ACC112 (cell line): Measurements from ENCODE around the gene PRDM16.

Experiments used
- H2AFZ ChIP-seq: fragments of 200-600 bp; sonication (generic); one replicate; pipeline ENCODE4 v1.6.0; 2017; ENCODE audit warnings: antibody characterized with exemption, low read length; ENCODE audit not compliant: unreplicated experiment
- H3K27ac ChIP-seq: fragments of 200-600 bp; sonication (generic); 2 replicates; pipeline ENCODE4 v1.5.1; 2014; ENCODE audit warnings: low read depth, mild to moderate bottlenecking, antibody characterized with exemption, low read length, moderate library complexity
- H3K27me3 ChIP-seq: fragments of 200-600 bp; sonication (generic); 2 replicates; pipeline ENCODE4 v1.6.1; 2014; ENCODE audit warnings: mild to moderate bottlenecking, antibody characterized with exemption, low read length, moderate library complexity, mixed read lengths; ENCODE audit not compliant: insufficient read depth
- H3K36me3 ChIP-seq: fragments of 200-600 bp; sonication (generic); 2 replicates; pipeline ENCODE4 v1.6.1; 2016; ENCODE audit warnings: mild to moderate bottlenecking, antibody characterized with exemption, low read length, moderate library complexity, mixed read lengths; ENCODE audit not compliant: insufficient read depth
- H3K4me1 ChIP-seq: fragments of 200-600 bp; sonication (generic); one replicate; pipeline ENCODE4 v1.6.1; 2016; ENCODE audit warnings: low read length, mixed read lengths; ENCODE audit not compliant: insufficient read depth, unreplicated experiment, control insufficient read depth
- H3K4me3 ChIP-seq: fragments of 200-600 bp; sonication (generic); 2 replicates; pipeline ENCODE4 v1.5.1; 2014; ENCODE audit warnings: mild to moderate bottlenecking, low read depth, low read length
- H3K79me2 ChIP-seq: fragments of 200-600 bp; sonication (generic); one replicate; pipeline ENCODE4 v1.6.0; 2016; ENCODE audit warnings: low read length; ENCODE audit not compliant: control insufficient read depth, unreplicated experiment, insufficient read depth

PRDM16 gene

DNA sequence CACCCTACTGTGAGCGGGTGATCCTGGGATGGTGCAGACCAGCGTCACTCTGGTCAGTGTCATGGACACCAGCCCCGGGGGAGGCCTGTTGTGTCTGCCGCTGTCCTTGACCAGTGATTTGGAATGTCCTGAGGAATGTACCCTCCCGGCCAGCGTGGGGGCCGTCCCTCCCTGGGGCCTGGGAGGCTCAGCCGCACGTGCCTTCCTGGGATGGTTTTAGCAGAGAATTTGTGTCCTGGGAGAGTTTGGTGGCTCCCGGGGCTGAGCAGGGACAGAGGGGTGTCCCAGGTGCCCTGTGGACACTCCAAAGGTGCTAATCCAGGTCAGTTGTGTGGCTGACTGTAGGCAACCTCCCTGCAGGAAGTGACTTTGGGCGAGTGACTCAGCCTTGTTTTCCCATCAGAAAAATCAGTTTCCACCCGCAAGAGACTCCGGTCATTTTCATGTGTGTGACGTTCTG is 391.7 kb downstream of the PRDM16 start:
- H3K4me3 ChIP-seq: no peak overlapping the region
- no peak overlapping the region for H2AFZ ChIP-seq
- no peak overlapping the region for H3K27ac ChIP-seq
- peaks cover 8% of the 10 kb centered on the region for H3K4me1 ChIP-seq
- H3K79me2 ChIP-seq: no peaks in the 10 kb centered on the region
- H3K27me3 ChIP-seq: no peaks in the 10 kb centered on the region
- H3K36me3 ChIP-seq: no peaks in the 10 kb centered on the region

DNA sequence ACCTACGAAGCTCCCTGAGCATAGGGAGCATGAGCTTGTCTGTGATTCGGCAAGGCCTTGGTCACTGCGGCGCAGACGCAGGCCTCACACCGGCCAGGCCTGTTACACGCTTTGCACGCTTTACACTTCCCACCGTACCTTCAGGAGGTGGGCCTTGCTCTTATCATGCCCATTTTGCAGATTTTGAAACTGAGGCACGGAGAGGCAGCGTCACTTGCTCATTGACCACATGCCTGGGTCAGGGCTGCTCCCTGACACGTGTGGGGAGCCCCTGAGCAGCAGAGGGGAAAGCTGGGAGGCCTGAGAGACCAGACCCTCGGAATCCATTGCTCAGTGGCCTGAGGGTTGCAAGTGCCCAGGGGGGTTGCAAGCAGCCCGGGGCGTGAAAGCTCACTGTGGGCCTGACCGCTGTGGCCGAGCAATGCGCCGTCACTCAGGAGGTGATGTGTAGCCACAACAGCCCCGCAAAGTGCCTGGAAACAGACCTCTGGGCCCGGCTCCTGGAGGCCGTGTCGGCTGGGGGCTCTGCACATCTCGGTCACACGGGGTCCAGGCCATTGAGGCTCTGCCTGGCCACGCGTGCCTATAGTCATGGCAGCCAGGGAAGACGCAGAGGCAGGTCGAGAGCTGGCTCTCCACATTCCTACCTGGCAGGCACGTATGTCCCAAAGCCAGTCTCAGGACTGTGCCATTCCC is 392.4 kb downstream of the PRDM16 start:
- Histone ChIP-seq H2AFZ (no peak overlapping the region), H3K4me3 (no peak overlapping the region), H3K4me1 (peaks cover 8% of the 10 kb centered on the region), H3K79me2 (no peaks in the 10 kb centered on the region), H3K27ac (no peak overlapping the region), H3K27me3 (no peaks in the 10 kb centered on the region), H3K36me3 (no peaks in the 10 kb centered on the region)

DNA sequence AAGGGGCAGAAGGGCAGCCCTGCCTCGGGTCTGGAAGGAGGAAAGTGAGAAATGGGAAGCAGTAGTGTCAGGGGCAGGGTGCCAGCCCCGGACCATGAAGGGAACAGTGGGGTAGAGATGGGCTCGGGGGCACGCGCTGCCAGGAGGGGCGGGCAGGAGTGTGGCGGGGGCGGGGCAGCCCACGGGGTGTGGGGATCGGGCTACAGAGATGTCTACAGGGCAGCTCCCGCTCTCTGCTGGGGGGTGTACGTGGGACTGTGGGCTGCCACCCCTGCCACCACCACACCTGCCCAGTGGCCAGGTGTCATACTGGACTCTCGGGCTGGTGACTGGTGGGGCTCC is 392.9 kb downstream of the PRDM16 start:
- H3K4me3 ChIP-seq: no peak overlapping the region
- H3K4me1 ChIP-seq: peaks cover 8% of the 10 kb centered on the region

DNA sequence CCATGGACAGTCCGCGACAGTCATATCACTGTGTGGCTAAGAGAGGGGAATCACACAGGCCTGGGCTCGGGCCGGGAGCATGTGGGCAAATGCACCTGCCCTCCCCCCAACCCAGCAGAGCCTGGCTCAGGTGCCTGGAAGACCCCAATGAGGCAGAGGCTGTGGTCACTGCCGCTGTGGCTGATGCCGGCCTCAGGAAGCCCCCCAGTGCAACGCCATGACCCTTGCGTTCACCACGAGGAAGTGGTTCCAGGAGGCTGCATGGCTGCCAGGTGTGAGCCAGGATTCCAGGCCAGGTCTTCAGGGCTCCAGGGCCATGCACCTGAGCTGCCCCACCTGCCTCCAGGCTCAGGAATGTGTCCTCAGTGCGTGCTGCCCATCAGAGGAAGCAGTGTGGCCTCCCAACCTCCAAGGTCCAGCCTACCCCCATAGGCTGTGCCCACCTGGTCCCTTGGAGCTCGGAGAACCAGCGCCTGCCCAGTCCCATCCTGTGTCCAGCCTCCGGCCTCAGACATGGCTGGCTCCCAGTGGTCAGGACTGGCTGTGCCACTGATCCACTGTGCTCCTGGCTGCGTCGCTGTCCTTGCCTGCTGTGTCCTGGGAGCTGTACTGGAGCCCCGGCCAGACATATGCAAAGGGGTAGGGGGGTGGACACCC is 393.5 kb downstream of the PRDM16 start:
- Histone ChIP-seq H3K4me3 (no peak overlapping the region), H3K36me3 (no peaks in the 10 kb centered on the region), H3K79me2 (no peaks in the 10 kb centered on the region), H3K27ac (no peak overlapping the region), H2AFZ (no peak overlapping the region), H3K4me1 (peaks cover 8% of the 10 kb centered on the region), H3K27me3 (no peaks in the 10 kb centered on the region)

More for the DNA sequence above, 392.9 kb downstream of the PRDM16 start:
- no peaks in the 10 kb centered on the region for H3K36me3 ChIP-seq
- no peak overlapping the region for H3K27ac ChIP-seq
- H3K79me2 ChIP-seq: no peaks in the 10 kb centered on the region
- no peak overlapping the region for H2AFZ ChIP-seq
- no peaks in the 10 kb centered on the region for H3K27me3 ChIP-seq

DNA sequence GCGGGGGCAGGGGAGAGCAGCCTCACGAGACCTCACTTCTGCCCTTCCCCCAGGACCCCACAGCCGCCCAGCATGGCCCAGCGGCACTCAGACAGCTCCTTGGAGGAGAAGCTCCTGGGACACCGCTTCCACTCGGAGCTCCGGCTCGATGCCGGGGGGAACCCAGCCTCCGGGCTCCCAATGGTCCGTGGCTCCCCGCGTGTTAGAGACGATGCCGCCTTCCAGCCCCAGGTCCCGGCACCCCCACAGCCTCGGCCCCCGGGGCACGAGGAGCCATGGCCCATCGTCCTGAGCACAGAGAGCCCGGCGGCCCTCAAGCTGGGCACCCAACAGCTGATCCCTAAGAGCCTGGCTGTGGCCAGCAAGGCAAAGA is 394.0 kb downstream of the PRDM16 start:
- Histone ChIP-seq H3K79me2 (no peaks in the 10 kb centered on the region), H2AFZ (no peak overlapping the region), H3K36me3 (no peaks in the 10 kb centered on the region), H3K27ac (no peak overlapping the region), H3K4me3 (no peak overlapping the region), H3K27me3 (no peaks in the 10 kb centered on the region), H3K4me1 (peaks cover 8% of the 10 kb centered on the region)

DNA sequence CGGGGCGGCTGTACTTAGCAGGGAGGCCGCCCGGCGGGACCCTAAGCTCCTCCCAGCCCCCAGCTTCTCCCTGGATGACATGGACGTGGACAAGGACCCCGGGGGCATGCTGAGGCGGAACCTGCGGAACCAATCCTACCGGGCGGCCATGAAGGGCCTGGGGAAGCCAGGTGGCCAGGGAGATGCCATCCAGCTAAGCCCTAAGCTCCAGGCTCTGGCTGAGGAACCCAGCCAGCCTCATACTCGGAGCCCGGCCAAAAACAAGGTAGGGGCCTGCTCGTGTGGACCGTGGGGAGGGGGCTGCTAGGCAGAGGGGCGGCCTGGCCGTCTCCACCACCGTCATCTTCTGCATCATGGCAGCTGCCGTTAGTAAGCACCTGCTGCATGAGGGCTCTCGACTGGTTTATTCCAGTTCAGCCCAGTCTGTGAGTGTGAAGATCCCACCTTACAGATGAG is 394.4 kb downstream of the PRDM16 start:
- Histone ChIP-seq H3K36me3 (no peaks in the 10 kb centered on the region), H3K27ac (no peak overlapping the region)

DNA sequence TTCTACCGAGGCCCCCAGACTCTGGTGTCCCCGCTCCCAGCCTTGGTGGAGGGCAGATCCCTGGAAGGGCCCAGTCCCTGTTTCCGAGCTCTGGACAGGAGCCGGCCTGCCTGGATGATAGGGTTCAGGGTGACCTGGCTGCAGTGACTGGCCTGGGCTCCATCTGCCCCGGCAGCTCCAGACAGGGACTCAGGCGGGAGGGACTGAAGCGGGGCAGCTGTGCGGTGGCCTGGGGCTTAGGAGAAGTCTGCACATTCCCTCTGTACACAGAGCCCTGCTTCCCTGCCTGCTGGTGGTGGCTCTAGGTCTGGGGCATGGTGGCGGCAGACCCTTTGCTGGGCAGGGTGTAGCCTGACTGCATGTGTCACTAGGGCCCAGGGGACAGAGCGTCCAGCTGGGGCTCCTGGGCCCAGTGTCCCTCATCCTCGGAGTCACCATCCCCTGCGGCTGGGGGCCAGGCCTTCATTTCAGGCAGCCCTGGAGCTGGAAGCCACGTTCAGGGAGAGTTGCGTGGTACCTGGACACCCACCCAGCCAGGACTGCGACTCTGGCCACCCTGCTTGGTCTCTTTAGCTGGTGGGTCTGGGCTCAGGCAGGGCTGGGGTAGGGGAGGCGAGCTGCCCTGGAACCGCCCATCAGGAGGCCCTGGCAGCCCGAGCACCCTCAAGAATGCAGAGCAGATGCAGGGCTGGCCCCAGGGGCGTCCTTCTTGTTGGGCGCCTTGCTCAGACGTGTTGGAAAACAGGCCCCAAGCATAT is 395.1 kb downstream of the PRDM16 start:
- Histone ChIP-seq H3K36me3 (no peaks in the 10 kb centered on the region), H3K79me2 (no peaks in the 10 kb centered on the region), H3K4me1 (peaks cover 8% of the 10 kb centered on the region), H3K27me3 (no peaks in the 10 kb centered on the region), H3K4me3 (no peak overlapping the region), H3K27ac (no peak overlapping the region), H2AFZ (no peak overlapping the region)

More for the DNA sequence above, 394.4 kb downstream of the PRDM16 start:
- H2AFZ ChIP-seq: no peak overlapping the region
- no peaks in the 10 kb centered on the region for H3K79me2 ChIP-seq
- H3K4me1 ChIP-seq: peaks cover 8% of the 10 kb centered on the region
- no peaks in the 10 kb centered on the region for H3K27me3 ChIP-seq
- no peak overlapping the region for H3K4me3 ChIP-seq

DNA sequence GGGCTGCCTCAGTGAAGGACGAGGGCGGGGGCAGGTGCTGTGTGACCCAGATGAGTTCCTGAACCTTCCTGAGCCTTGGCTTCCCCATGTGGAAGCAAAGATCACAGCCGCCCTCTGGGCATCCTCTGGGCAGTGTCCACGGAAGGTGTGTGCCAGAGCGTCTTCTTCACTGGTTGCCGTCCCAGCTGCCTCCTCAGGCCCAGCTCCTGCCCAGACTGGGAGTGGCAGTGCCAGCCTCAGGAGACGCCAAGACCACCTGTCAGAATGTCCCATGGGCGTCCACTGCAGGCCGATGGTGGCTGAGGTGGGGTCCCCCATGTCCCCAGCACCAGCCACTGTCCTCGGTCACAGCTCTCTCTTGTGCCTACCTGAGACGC is 395.6 kb downstream of the PRDM16 start:
- no peaks in the 10 kb centered on the region for H3K27me3 ChIP-seq

DNA sequence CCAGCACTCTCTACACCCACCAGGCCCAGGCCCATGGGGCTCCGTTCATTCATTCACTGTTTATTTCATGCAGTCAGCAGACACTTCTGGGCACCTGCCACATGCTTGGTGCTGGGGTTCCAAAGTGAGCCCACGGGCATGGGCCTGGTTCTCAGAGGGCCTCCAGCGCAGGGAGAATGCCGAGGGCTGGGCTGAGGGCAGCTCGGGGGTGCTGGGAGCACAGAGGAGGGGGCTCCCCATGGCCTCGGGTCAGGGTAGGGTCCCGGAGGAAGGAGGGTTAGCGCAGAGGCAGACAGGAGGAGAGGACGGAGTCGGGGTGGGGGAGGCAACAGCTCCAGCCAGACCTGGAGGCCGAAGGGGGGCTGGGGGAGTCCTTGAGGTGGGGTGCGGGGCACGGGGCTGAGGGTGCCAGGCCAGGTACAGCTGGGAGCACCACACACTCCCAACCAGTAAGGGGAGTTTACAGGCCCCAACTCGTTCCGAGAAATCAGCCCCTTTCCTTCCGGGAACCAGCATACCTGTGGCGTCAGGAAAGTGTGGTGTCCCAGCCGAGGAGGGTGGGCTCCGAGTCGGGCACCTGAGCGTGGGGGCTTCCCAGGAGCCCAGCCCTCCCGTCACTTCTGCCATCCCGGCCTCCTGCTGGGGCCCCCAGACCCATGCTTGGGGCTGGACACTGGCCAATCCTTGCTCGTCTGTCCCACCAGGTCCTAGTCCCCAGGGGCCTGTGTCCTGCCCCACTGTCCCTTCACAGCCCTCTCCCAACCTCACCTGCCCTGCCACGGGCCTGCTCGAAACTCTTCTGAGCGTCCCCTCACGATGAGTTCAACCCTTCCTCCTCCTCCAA is 396.3 kb downstream of the PRDM16 start:
- H3K27ac ChIP-seq: no peak overlapping the region
- no peak overlapping the region for H3K4me3 ChIP-seq
- H3K27me3 ChIP-seq: no peaks in the 10 kb centered on the region
- H3K4me1 ChIP-seq: peaks cover 9% of the 10 kb centered on the region
- H3K36me3 ChIP-seq: no peaks in the 10 kb centered on the region
- H3K79me2 ChIP-seq: no peaks in the 10 kb centered on the region
- no peak overlapping the region for H2AFZ ChIP-seq

More for the DNA sequence above, 395.6 kb downstream of the PRDM16 start:
- Histone ChIP-seq H2AFZ (no peak overlapping the region), H3K4me1 (peaks cover 8% of the 10 kb centered on the region), H3K27ac (no peak overlapping the region), H3K36me3 (no peaks in the 10 kb centered on the region), H3K79me2 (no peaks in the 10 kb centered on the region), H3K4me3 (no peak overlapping the region)

DNA sequence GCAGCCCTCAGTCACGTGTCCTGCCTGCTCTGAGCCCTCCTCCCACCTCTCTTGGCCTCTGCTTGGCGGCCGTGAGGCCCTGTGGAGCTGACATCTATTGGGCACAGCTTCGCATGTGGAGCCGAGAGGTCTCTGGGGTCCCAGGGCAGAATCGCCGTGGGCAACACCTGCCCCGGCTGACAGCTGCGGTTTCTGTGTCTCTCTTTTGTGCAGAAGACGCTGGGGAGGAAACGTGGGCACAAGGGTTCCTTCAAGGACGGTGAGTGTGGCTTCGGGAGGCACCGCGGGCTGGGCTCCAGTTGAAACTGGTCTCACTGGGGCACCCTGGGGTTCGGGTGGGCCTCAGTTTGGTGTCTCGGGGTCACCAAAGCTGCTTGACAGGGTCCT is 396.9 kb downstream of the PRDM16 start:
- Histone ChIP-seq H3K36me3 (no peaks in the 10 kb centered on the region), H3K27me3 (no peaks in the 10 kb centered on the region), H3K79me2 (no peaks in the 10 kb centered on the region), H2AFZ (no peak overlapping the region), H3K27ac (no peak overlapping the region), H3K4me3 (no peak overlapping the region), H3K4me1 (peaks cover 9% of the 10 kb centered on the region)
